ENCODE results near the gene NHERF2. TPM values are rescaled to one million over a fixed set of nuclear protein-coding genes. Genes with fewer than 3 reads are reported as not detected.
"Not testable (repeated sequence)": the region's sequence is repeated elsewhere in the genome, so short reads cannot be mapped to it uniquely, and the experiment has no call there.

Gene NHERF2
- total RNA-seq, 5 donors from 2014 or later (not counting 1 experiment from before 2014, with no cell fraction given) = 2.9 to 6.8 (median 5.8) TPM

- Histone ChIP-seq H3K36me3 (ENCODE audit: control insufficient read depth in 2 of 2, extremely low read depth in 1 of 2, insufficient read depth in 1 of 2, low read length in 1 of 2) (no peaks in the 10 kb centered on the region), H3K27me3 (replicated peaks in 1 of 2; ENCODE audit: control insufficient read depth in 2 of 2, extremely low read depth in 1 of 2, insufficient read depth in 2 of 2, low read length in 1 of 2) (peaks cover 0 to 32% of the 10 kb centered on the region in 2 experiments), H3K27ac (ENCODE audit: low read length) (no peak overlapping the region), H3K4me1 (ENCODE audit: control insufficient read depth in 1 of 2, extremely low read depth in 1 of 2, insufficient read depth in 2 of 2, low read length in 2 of 2) (peaks cover 0 to 29% of the 10 kb centered on the region in 2 experiments), H3K9me3 (no peaks in the 10 kb centered on the region), H3K4me3 (ENCODE audit: control insufficient read depth in 1 of 2, extremely low read depth in 1 of 2, low read length in 1 of 2) (no peak overlapping the region)
- CTCF ChIA-PET = no interaction called here
- 91% methylated on average over 8 of the region's 11 CpGs for WGBS (ENCODE audit: insufficient coverage)
- ATAC-seq (replicated peaks in 1 of 4) = no peak
- H3K4me1 Mint-ChIP-seq = peaks cover 0 to 13% (median 9%) of the 10 kb centered on the region in 3 donors
- no peaks in the 10 kb centered on the region for H3K9me3 Mint-ChIP-seq
- DNase-seq = no peak
- POLR2A ChIA-PET = no interaction called here
- H3K4me3 Mint-ChIP-seq = no peak overlapping the region
- H3K27me3 Mint-ChIP-seq = no peaks in the 10 kb centered on the region
- H3K27ac Mint-ChIP-seq = no peak overlapping the region
- H3K36me3 Mint-ChIP-seq = no peaks in the 10 kb centered on the region
Observed at GRCh38 chr16:2030036-2030435, 3.3 kb downstream of the NHERF2 start.

DNA sequence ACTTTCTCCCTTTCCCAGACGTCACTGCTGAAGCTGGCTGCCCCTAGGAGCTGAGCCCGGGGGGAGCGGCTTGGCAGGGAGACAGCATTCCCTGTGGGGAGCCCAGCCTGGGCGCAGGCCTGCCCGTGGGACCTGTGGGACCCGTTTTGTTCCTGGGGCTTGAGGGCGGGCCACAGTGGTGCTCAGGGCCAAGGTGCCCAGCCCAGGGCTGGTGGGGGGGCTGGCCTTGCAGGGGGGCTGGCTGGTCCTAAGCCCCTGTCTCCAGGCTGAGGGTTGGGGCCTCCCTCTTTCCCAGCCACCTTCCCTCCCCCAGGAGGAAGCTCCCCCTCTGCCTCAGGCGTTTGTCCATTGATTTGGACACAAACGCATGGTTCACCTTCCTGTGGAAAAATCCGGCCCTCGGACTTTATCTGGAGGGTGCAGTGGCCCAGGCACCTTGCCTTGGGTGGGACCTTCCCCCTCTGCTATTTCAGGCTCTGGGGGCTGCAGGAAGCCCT is 4.4 kb downstream of the NHERF2 start:
- Histone ChIP-seq H3K27me3 (replicated peaks in 1 of 2; ENCODE audit: control insufficient read depth in 2 of 2, extremely low read depth in 1 of 2, insufficient read depth in 2 of 2, low read length in 1 of 2) (peaks cover 0 to 21% of the 10 kb centered on the region in 2 experiments), H3K36me3 (ENCODE audit: control insufficient read depth in 2 of 2, extremely low read depth in 1 of 2, insufficient read depth in 1 of 2, low read length in 1 of 2) (no peaks in the 10 kb centered on the region), H3K4me1 (ENCODE audit: control insufficient read depth in 1 of 2, extremely low read depth in 1 of 2, insufficient read depth in 2 of 2, low read length in 2 of 2) (peaks cover 0 to 22% of the 10 kb centered on the region in 2 experiments), H3K9me3 (no peaks in the 10 kb centered on the region), H3K27ac (ENCODE audit: low read length) (no peak overlapping the region), H3K4me3 (ENCODE audit: control insufficient read depth in 1 of 2, extremely low read depth in 1 of 2, low read length in 1 of 2) (no peak overlapping the region)
- Mint-ChIP-seq H3K27ac (no peak overlapping the region), H3K4me1 (peaks cover 0 to 8% (median 6%) of the 10 kb centered on the region in 3 donors), H3K4me3 (no peak overlapping the region), H3K9me3 (no peaks in the 10 kb centered on the region), H3K27me3 (no peaks in the 10 kb centered on the region), H3K36me3 (no peaks in the 10 kb centered on the region)
- 93% methylated on average over 10 of the region's 11 CpGs for WGBS (ENCODE audit: insufficient coverage)
- ChIA-PET CTCF (no interaction called here), POLR2A (no interaction called here)
- DNase-seq (no peak), ATAC-seq (replicated peaks in 1 of 4) (no peak)

- H3K9me3 ChIP-seq = no peaks in the 10 kb centered on the region
- H3K4me1 Mint-ChIP-seq = peaks cover 0 to 6% (median 5%) of the 10 kb centered on the region in 3 donors
- ChIA-PET CTCF (no interaction called here), POLR2A (interaction anchor here in 1 of 2 donors (0.5 to 0.7 kb wide), 3 partner anchors 15 to 325 kb away, joined by 3 to 7 read pairs (median 4); partner anchors contain the start of gene NTHL1)
- H3K36me3 Mint-ChIP-seq = no peaks in the 10 kb centered on the region
- ATAC-seq (replicated peaks in 1 of 4) (no peak), DNase-seq (no peak)
- H3K27me3 Mint-ChIP-seq = no peaks in the 10 kb centered on the region
- no peak overlapping the region for H3K27ac ChIP-seq (ENCODE audit: low read length)
- H3K4me3 Mint-ChIP-seq = peak overlapping the region in 1 of 3 donors; percentile 2
- 55% methylated on average over 10 of the region's 15 CpGs for WGBS (ENCODE audit: insufficient coverage)
- H3K4me3 ChIP-seq (ENCODE audit: control insufficient read depth in 1 of 2, extremely low read depth in 1 of 2, low read length in 1 of 2) = no peak overlapping the region
- no peaks in the 10 kb centered on the region for H3K36me3 ChIP-seq (ENCODE audit: control insufficient read depth in 2 of 2, extremely low read depth in 1 of 2, insufficient read depth in 1 of 2, low read length in 1 of 2)
- H3K27me3 ChIP-seq (replicated peaks in 1 of 2; ENCODE audit: control insufficient read depth in 2 of 2, extremely low read depth in 1 of 2, insufficient read depth in 2 of 2, low read length in 1 of 2) = peaks cover 0 to 15% of the 10 kb centered on the region in 2 experiments
- H3K9me3 Mint-ChIP-seq = no peaks in the 10 kb centered on the region
- peak overlapping the region in 1 of 2 donors; percentile 44 for H3K27ac Mint-ChIP-seq
- peaks cover 0 to 14% of the 10 kb centered on the region in 2 experiments for H3K4me1 ChIP-seq (ENCODE audit: control insufficient read depth in 1 of 2, extremely low read depth in 1 of 2, insufficient read depth in 2 of 2, low read length in 2 of 2)
Observed at GRCh38 chr16:2032285-2033056, 5.8 kb downstream of the NHERF2 start.

DNA sequence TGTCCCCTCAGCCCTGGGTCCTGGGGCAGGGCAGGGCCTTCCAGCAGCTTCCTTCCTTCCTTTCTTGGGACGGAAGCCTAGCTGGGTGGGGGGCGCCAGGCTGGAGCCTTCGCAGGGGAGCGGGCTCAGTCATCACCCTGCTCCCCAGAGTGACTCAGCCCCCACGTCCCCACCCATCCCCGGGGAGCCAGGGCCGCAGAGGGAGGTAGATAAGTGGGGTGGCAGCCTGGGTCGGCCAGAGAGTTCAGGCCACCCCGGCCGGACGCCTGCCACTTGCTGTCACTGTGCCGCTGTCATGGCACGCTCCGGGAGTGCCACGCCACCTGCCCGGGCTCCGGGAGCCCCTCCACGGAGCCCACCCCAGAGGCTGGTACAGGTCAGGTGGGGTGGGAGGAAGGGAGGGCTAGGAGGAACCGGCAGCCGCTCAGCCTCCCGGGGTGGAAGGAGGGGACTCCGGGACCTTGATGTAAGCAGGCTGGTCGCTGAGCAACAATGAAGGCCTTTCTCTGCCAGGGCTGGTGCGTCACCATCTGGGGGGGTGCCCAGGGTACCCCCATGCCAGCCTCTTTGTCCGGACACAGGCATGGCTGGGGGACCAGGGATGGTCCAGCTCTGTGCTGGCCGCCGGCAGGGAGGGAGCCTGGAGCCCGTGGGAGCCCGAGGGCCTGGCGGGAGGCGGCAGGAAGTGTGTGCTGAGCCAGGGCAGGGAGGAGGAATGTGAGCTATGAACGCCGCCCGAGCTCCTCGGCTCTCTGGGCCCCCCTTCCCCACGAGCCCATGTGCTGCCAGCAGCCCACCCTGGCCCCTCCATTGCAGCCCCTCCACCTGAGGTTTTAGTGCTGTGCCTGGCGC is 6.6 kb downstream of the NHERF2 start:
- peaks cover 0 to 10% of the 10 kb centered on the region in 2 experiments for H3K27me3 ChIP-seq (replicated peaks in 1 of 2; ENCODE audit: control insufficient read depth in 2 of 2, extremely low read depth in 1 of 2, insufficient read depth in 2 of 2, low read length in 1 of 2)
- ChIA-PET POLR2A (no interaction called here), CTCF (no interaction called here)
- ATAC-seq (replicated peaks in 1 of 4) = peak in 3 of 4 experiments; percentile 14 to 51 (median 34)
- no peak overlapping the region for H3K27ac Mint-ChIP-seq
- no peak overlapping the region for H3K4me3 ChIP-seq (ENCODE audit: control insufficient read depth in 1 of 2, extremely low read depth in 1 of 2, low read length in 1 of 2)
- no peak for DNase-seq
- no peaks in the 10 kb centered on the region for H3K9me3 Mint-ChIP-seq
- no peak overlapping the region for H3K27ac ChIP-seq (ENCODE audit: low read length)
- no peaks in the 10 kb centered on the region for H3K27me3 Mint-ChIP-seq
- H3K4me3 Mint-ChIP-seq = no peak overlapping the region
- H3K4me1 ChIP-seq (ENCODE audit: control insufficient read depth in 1 of 2, extremely low read depth in 1 of 2, insufficient read depth in 2 of 2, low read length in 2 of 2) = peaks cover 0 to 8% of the 10 kb centered on the region in 2 experiments
- no peaks in the 10 kb centered on the region for H3K9me3 ChIP-seq
- H3K36me3 Mint-ChIP-seq = no peaks in the 10 kb centered on the region
- peaks cover 0 to 2% (median under 1%) of the 10 kb centered on the region in 3 donors for H3K4me1 Mint-ChIP-seq
- WGBS (ENCODE audit: insufficient coverage) = 40% methylated on average over 25 of the region's 37 CpGs
- H3K36me3 ChIP-seq (ENCODE audit: control insufficient read depth in 2 of 2, extremely low read depth in 1 of 2, insufficient read depth in 1 of 2, low read length in 1 of 2) = no peaks in the 10 kb centered on the region

DNA sequence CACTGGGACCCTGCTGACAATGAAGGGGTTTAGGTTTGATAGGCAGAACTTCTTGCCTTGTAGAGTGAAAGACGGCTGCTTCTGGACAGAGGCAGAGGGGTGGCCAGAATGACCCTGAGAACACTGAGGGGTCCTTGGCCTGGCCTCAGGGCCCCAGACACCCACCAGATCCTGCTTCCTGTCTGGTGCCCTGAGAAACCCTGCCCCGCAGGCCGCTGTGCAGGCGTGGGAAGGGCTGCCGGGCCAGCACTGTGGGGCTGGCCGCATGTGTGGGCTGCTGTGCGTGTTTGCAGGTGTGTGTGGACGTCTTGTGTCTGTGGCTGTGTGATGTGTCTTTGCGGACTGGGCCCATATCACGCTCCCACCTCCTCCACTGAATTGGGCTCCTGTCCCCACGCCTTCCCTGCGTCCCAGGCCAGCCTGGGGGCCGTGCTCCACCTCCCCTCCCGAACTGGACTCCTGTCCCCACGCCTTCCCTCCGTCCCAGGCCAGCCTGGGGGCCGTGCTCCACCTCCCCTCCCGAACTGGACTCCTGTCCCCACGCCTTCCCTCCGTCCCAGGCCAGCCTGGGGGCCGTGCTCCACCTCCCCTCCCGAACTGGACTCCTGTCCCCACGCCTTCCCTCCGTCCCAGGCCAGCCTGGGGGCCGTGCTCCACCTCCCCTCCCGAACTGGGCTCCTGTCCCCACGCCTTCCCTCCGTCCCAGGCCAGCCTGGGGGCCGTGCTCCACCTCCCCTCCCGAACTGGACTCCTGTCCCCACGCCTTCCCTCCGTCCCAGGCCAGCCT is 7.4 kb downstream of the NHERF2 start:
- POLR2A ChIA-PET; H3K27me3 ChIP-seq (replicated peaks in 1 of 2; ENCODE audit: control insufficient read depth in 2 of 2, extremely low read depth in 1 of 2, insufficient read depth in 2 of 2, low read length in 1 of 2); H3K36me3 ChIP-seq (ENCODE audit: control insufficient read depth in 2 of 2, extremely low read depth in 1 of 2, insufficient read depth in 1 of 2, low read length in 1 of 2); H3K4me1 ChIP-seq (ENCODE audit: control insufficient read depth in 1 of 2, extremely low read depth in 1 of 2, insufficient read depth in 2 of 2, low read length in 2 of 2); H3K4me3 ChIP-seq (ENCODE audit: control insufficient read depth in 1 of 2, extremely low read depth in 1 of 2, low read length in 1 of 2); CTCF ChIA-PET; ATAC-seq (replicated peaks in 1 of 4); H3K27ac ChIP-seq (ENCODE audit: low read length); H3K4me1 Mint-ChIP-seq; H3K36me3 Mint-ChIP-seq; H3K27ac Mint-ChIP-seq; H3K4me3 Mint-ChIP-seq; DNase-seq; H3K9me3 Mint-ChIP-seq; H3K27me3 Mint-ChIP-seq; H3K9me3 ChIP-seq: not testable (repeated sequence)
- 78% methylated on average over 6 of the region's 32 CpGs for WGBS (ENCODE audit: insufficient coverage)
